HepG2 (cell line): ENCODE measurements around the gene DPP8. TPM values are rescaled to one million over a fixed set of nuclear protein-coding genes. Genes with fewer than 3 reads are reported as not detected.

ENCODE experiments used
- ARID3A ChIP-seq: IDR thresholded peaks from 2 replicates; pipeline ENCODE4 v1.6.1; 2012; ENCODE audit warnings: low read depth, low read length, improper control_type of control experiment
- ATF2 ChIP-seq: sonication (generic); formaldehyde crosslinking; IDR thresholded peaks from 2 replicates; pipeline ENCODE4 v1.4.0; 2020; ENCODE audit warnings: missing genetic modification reagents
- CEBPZ ChIP-seq: IDR thresholded peaks from 2 replicates; pipeline ENCODE4 v1.6.1; 2012; ENCODE audit warnings: low read length, improper control_type of control experiment
- DRAP1 ChIP-seq: IDR thresholded peaks from 2 replicates; pipeline ENCODE4 v1.6.1; 2016; ENCODE audit warnings: missing genetic modification reagents, missing compliant biosample characterization
- ELF3 ChIP-seq: IDR thresholded peaks from 2 replicates; pipeline ENCODE4 v1.6.1; 2016; ENCODE audit warnings: missing genetic modification reagents, missing compliant biosample characterization
- HDAC1 ChIP-seq: sonication (generic); formaldehyde crosslinking; IDR thresholded peaks from 2 replicates; pipeline ENCODE4 v1.5.1; 2020; ENCODE audit warnings: mild to moderate bottlenecking, missing genetic modification reagents
- POGZ ChIP-seq: sonication (generic); formaldehyde crosslinking; IDR thresholded peaks from 2 replicates; pipeline ENCODE4 v1.4.0; 2020; ENCODE audit warnings: mild to moderate bottlenecking, missing genetic modification reagents
- SKI ChIP-seq: fragments of 450-650 bp; IDR thresholded peaks from one replicate; pipeline ENCODE4 v1.6.1; 2018; ENCODE audit warnings: mild to moderate bottlenecking; ENCODE audit not compliant: partially characterized antibody
- SP140L ChIP-seq: sonication (generic); formaldehyde crosslinking; IDR thresholded peaks from 2 replicates; pipeline ENCODE4 v1.4.0; 2020; ENCODE audit warnings: missing genetic modification reagents, borderline replicate concordance
- U2AF2 ChIP-seq: fragments of 200-400 bp; formaldehyde crosslinking; IDR thresholded peaks from 2 replicates; pipeline ENCODE4 v1.6.1; 2017; ENCODE audit warnings: low read depth, mild to moderate bottlenecking, low read length
- ZBTB25 ChIP-seq: IDR thresholded peaks from 2 replicates; pipeline ENCODE4 v1.6.1; 2018; ENCODE audit warnings: missing genetic modification reagents
- ZFX ChIP-seq: sonication (generic); formaldehyde crosslinking; IDR thresholded peaks from 2 replicates; pipeline ENCODE4 v1.4.0; 2020; ENCODE audit warnings: mild to moderate bottlenecking, low read depth, missing genetic modification reagents, moderate library complexity
- ZNF138 ChIP-seq: sonication (generic); formaldehyde crosslinking; IDR thresholded peaks from 2 replicates; pipeline ENCODE4 v1.5.0; 2020; ENCODE audit warnings: mild to moderate bottlenecking, low read depth, missing genetic modification reagents
- ZNF326 ChIP-seq: sonication (generic); formaldehyde crosslinking; IDR thresholded peaks from 2 replicates; pipeline ENCODE4 v1.4.0; 2020; ENCODE audit warnings: missing genetic modification reagents, borderline replicate concordance
- ZNF562 ChIP-seq: sonication (generic); formaldehyde crosslinking; IDR thresholded peaks from 2 replicates; pipeline ENCODE4 v1.8.0; 2022; ENCODE audit warnings: missing genetic modification reagents, borderline replicate concordance
- ZNF574 ChIP-seq: sonication (generic); formaldehyde crosslinking; IDR thresholded peaks from 2 replicates; pipeline ENCODE4 v1.4.0; 2020; ENCODE audit warnings: missing genetic modification reagents
- ZNF670 ChIP-seq: sonication (generic); formaldehyde crosslinking; IDR thresholded peaks from 2 replicates; pipeline ENCODE4 v1.8.0; 2022; ENCODE audit warnings: mild to moderate bottlenecking, missing genetic modification reagents, borderline replicate concordance
- ZNF780A ChIP-seq: sonication (generic); formaldehyde crosslinking; IDR thresholded peaks from 2 replicates; pipeline ENCODE4 v1.8.0; 2022; ENCODE audit warnings: mild to moderate bottlenecking, missing genetic modification reagents, moderate library complexity
- polyA plus RNA-seq, 8 experiments: library from polyadenylated mRNA; depleted of rRNA in 3 of 8; stranded (reverse) in 7 of 8; unstranded in 1 of 8; fragments of >200 nt; fragmentation: Illumina TruSeq in 4 of 8; extraction: Trizol in 4 of 8; gene quantifications; 2 replicates each; pipeline versions ENCODE4 v1.2.1 to v1.2.3, GENCODE V29; 2011 to 2016; ENCODE audit warnings: low read depth in 4 of 8, missing spikeins in 1 of 8, mixed read lengths in 1 of 8; ENCODE audit not compliant: insufficient read depth in 1 of 8
- total RNA-seq, 5 experiments: library from RNA; depleted of rRNA; stranded (reverse); fragments of >200 nt; fragmentation: Illumina TruSeq; extraction: Trizol; gene quantifications; 2 replicates each; pipeline ENCODE4 v1.2.3, GENCODE V29; 2016; ENCODE audit warnings: low read depth in 1 of 5

The DPP8 gene
- total and polyA plus RNA-seq, 2 of the 13 experiments (the other 11 are each of a cell fraction or from before 2014, with no cell fraction given): 18.0 to 26.3 TPM

GRCh38 chr15:65530318-65531111, 13.0 kb upstream of the DPP8 start, which contains the start of gene HACD3 (continued):
- TF ChIP-seq ZNF562 (CRISPR knock-in tag) (peak; percentile 51; the same call in 1 of the 2 replicates), ZNF326 (CRISPR knock-in tag) (no peak), ZNF574 (CRISPR knock-in tag) (peak; percentile 87), POGZ (CRISPR knock-in tag) (peak; percentile 55; the same call in 1 of the 2 replicates), ZFX (CRISPR knock-in tag) (peak; percentile 99), CEBPZ (no peak), ZBTB25 (CRISPR knock-in tag) (no peak), ARID3A (no peak), DRAP1 (CRISPR knock-in tag) (no peak; the same call in 1 of the 2 replicates), SKI (peak; percentile 14), SP140L (no peak), U2AF2 (no peak), ZNF670 (CRISPR knock-in tag) (peak; percentile 94), ZNF138 (CRISPR knock-in tag) (peak; percentile 80; the same call in 1 of the 2 replicates), ATF2 (CRISPR knock-in tag) (no peak), HDAC1 (peak; percentile 88), ZNF780A (CRISPR knock-in tag) (no peak), ELF3 (CRISPR knock-in tag) (no peak)
